ENCODE data around the gene CUL5.

DNA sequence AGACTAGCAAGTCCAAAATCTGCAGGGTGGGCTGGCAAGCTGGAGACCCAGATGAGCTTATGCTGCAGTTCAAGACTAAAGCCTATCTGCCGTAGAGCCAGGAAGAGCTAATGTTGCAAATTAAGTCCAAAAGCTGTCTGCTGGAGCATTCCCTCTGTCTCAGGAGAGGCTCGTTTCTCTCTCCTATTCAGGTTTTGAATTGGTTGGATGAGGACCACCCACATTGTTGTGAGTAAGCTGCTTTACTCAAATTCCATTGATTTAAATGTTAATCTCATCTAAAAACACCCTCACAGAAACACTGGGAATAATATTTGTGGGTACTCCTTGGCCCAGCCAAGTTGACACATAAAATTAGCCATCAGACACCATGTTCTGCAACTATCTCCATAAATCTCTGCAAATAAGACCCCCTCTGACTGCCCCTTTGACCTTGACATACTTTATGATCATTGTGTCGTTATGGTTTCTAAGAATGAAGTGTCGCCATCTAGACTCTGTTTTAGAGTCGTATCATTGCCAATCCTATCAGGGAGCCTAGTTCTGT lies 16.8 kb upstream of the CUL5 start:
- no peak for TF ChIP-seq POLR2AphosphoS5 (IDR thresholded peaks at IDR 0.05; ENCODE audit: low read depth, low read length)
- no peak for TF ChIP-seq POLR2A (IDR thresholded peaks at IDR 0.05; ENCODE audit: low read depth, low read length)
